Trophoblast cell (in vitro differentiated cells and primary cell): ENCODE results near the gene LAMP1.

Experiments
- DNase-seq, 2 donors: peaks; one replicate each; pipeline ENCODE4 v3.0.0-alpha.2; 2016
- H2AFZ ChIP-seq: 2 replicates; pipeline ENCODE4 v1.6.1; 2013; ENCODE audit warnings: low read length, moderate library complexity, mild to moderate bottlenecking; ENCODE audit not compliant: insufficient read depth, poor library complexity
- H2AK5ac ChIP-seq: 2 replicates; pipeline ENCODE4 v1.6.1; 2013; ENCODE audit warnings: mild to moderate bottlenecking, low read length
- H2BK120ac ChIP-seq: 2 replicates; pipeline ENCODE4 v1.6.1; 2013; ENCODE audit warnings: low read length, mild to moderate bottlenecking, moderate library complexity; ENCODE audit not compliant: insufficient read depth, poor library complexity
- H2BK12ac ChIP-seq: 2 replicates; pipeline ENCODE4 v1.6.1; 2013; ENCODE audit warnings: mild to moderate bottlenecking, low read length, moderate library complexity
- H2BK5ac ChIP-seq: 2 replicates; pipeline ENCODE4 v1.6.1; 2013; ENCODE audit warnings: low read length, low read depth, moderate library complexity, mild to moderate bottlenecking; ENCODE audit not compliant: poor library complexity
- H3K14ac ChIP-seq: 2 replicates; pipeline ENCODE4 v1.6.1; 2013; ENCODE audit warnings: mild to moderate bottlenecking, low read length
- H3K18ac ChIP-seq: 2 replicates; pipeline ENCODE4 v1.6.1; 2013; ENCODE audit warnings: mild to moderate bottlenecking, low read length
- H3K23ac ChIP-seq: 2 replicates; pipeline ENCODE4 v1.6.1; 2013; ENCODE audit warnings: low read length
- H3K27ac ChIP-seq: 2 replicates; pipeline ENCODE4 v1.5.1; 2013; ENCODE audit warnings: low read depth, mild to moderate bottlenecking, inconsistent platforms, low read length, moderate library complexity
- H3K27me3 ChIP-seq: 2 replicates; pipeline ENCODE4 v1.6.1; 2013; ENCODE audit warnings: inconsistent platforms, mild to moderate bottlenecking, low read length, moderate library complexity; ENCODE audit not compliant: insufficient read depth
- H3K36me3 ChIP-seq, 2 experiments: 1 replicate in 1 of 2; 2 replicates in 1 of 2; pipeline ENCODE4 v1.6.1; 2013; ENCODE audit warnings: low read length in 2 of 2, mild to moderate bottlenecking in 2 of 2, moderate library complexity in 1 of 2; ENCODE audit not compliant: insufficient read depth in 2 of 2, control insufficient read depth in 1 of 2
- H3K4ac ChIP-seq: 2 replicates; pipeline ENCODE4 v1.6.1; 2013; ENCODE audit warnings: low read depth, mild to moderate bottlenecking, low read length, moderate library complexity
- H3K4me1 ChIP-seq, 2 experiments: 1 replicate in 1 of 2; 2 replicates in 1 of 2; pipeline ENCODE4 v1.6.1; 2013; ENCODE audit warnings: low read length in 2 of 2, mild to moderate bottlenecking in 2 of 2, moderate library complexity in 1 of 2; ENCODE audit not compliant: insufficient read depth in 2 of 2, control insufficient read depth in 1 of 2
- H3K4me2 ChIP-seq: 2 replicates; pipeline ENCODE4 v1.6.1; 2013; ENCODE audit warnings: inconsistent platforms, mild to moderate bottlenecking, low read length, moderate library complexity
- H3K4me3 ChIP-seq: 2 replicates; pipeline ENCODE4 v1.5.1; 2013; ENCODE audit warnings: mild to moderate bottlenecking, low read depth, low read length, inconsistent platforms
- H3K79me1 ChIP-seq: one replicate; pipeline ENCODE4 v1.6.1; 2013; ENCODE audit warnings: low read length
- H3K79me2 ChIP-seq: 2 replicates; pipeline ENCODE4 v1.6.1; 2013; ENCODE audit warnings: low read length, mild to moderate bottlenecking; ENCODE audit not compliant: control insufficient read depth, insufficient read depth, poor library complexity
- H3K9ac ChIP-seq: 2 replicates; pipeline ENCODE4 v1.6.1; 2013; ENCODE audit warnings: mild to moderate bottlenecking, low read length
- H3K9me3 ChIP-seq: 2 replicates; pipeline ENCODE4 v1.6.1; 2013; ENCODE audit warnings: low read depth, mild to moderate bottlenecking, control low read depth, inconsistent platforms, low read length; ENCODE audit not compliant: insufficient read depth
- H4K12ac ChIP-seq: 2 replicates; pipeline ENCODE4 v1.6.1; 2013; ENCODE audit warnings: low read depth, mild to moderate bottlenecking, low read length, moderate library complexity
- H4K8ac ChIP-seq: 2 replicates; pipeline ENCODE4 v1.6.1; 2013; ENCODE audit warnings: low read depth, mild to moderate bottlenecking, low read length, moderate library complexity
- H4K91ac ChIP-seq: one replicate; pipeline ENCODE4 v1.6.1; 2013; ENCODE audit warnings: low read depth, mild to moderate bottlenecking, low read length, moderate library complexity
- WGBS: extraction: QIAGEN DNeasy Blood & Tissue Kit; methylation state at CpG from one replicate; pipeline ENCODE4 v1.1.7; 2013; ENCODE audit warnings: missing lambda C conversion rate; ENCODE audit not compliant: insufficient read length, insufficient coverage; ENCODE audit errors: extremely low coverage; 5-methylcytosine and 5-hydroxymethylcytosine counted together

LAMP1 gene

GRCh38 chr13:113329656-113330312, 32.7 kb downstream of the LAMP1 start:
- H3K14ac ChIP-seq = no peak overlapping the region
- no peak overlapping the region for H2BK12ac ChIP-seq
- no peaks in the 10 kb centered on the region for H3K79me1 ChIP-seq
- H4K12ac ChIP-seq = no peak overlapping the region
- H3K27me3 ChIP-seq = no peaks in the 10 kb centered on the region
- no peak overlapping the region for H4K91ac ChIP-seq
- no peak overlapping the region for H3K18ac ChIP-seq
- WGBS = no CpG with 5 or more reads among the region's 22 CpGs
- no peak overlapping the region for H3K27ac ChIP-seq
- H3K4me1 ChIP-seq = peaks cover 6 to 9% of the 10 kb centered on the region in 2 experiments
- no peak overlapping the region for H3K4me3 ChIP-seq
- H3K23ac ChIP-seq = no peak overlapping the region
- no peaks in the 10 kb centered on the region for H3K79me2 ChIP-seq
- DNase-seq = no peak
- H4K8ac ChIP-seq = no peak overlapping the region
- H3K4me2 ChIP-seq = no peak overlapping the region
- no peak overlapping the region for H2BK5ac ChIP-seq
- H2BK120ac ChIP-seq = no peak overlapping the region
- peaks cover 3% of the 10 kb centered on the region for H3K9me3 ChIP-seq
- no peak overlapping the region for H3K4ac ChIP-seq
- H2AK5ac ChIP-seq = no peak overlapping the region
- H3K9ac ChIP-seq = no peak overlapping the region
- no peak overlapping the region for H2AFZ ChIP-seq
- peaks cover 6 to 11% of the 10 kb centered on the region in 2 experiments for H3K36me3 ChIP-seq

DNA sequence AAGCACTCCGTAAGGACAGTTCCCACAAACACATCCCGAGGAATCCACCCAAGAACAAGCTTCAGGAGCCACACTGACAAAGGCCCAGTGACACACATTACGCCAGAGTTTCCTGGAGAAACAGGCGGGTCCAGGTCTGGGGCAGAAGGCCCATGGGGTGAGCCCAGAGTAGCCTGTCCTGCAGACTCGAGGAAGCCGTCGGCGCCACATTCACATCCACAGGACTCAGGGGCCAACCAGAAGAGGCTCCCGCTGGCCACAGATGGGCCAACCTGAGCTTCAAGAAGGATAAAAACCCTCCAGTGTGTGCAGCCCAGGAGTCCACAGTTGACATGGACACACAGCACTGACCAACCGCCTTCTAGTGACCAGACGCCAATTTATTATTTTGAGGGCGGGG, 35.6 kb downstream of the LAMP1 start:
- no peak overlapping the region for H3K23ac ChIP-seq
- H3K18ac ChIP-seq = no peak overlapping the region
- H2BK120ac ChIP-seq = no peak overlapping the region
- no peaks in the 10 kb centered on the region for H3K27me3 ChIP-seq
- no peak overlapping the region for H3K9ac ChIP-seq
- no peak overlapping the region for H4K8ac ChIP-seq
- no peak overlapping the region for H3K4me3 ChIP-seq
- no peaks in the 10 kb centered on the region for H3K79me2 ChIP-seq
- no peak overlapping the region for H3K4ac ChIP-seq
- H4K91ac ChIP-seq = no peak overlapping the region
- no peak overlapping the region for H2AFZ ChIP-seq
- no peak for DNase-seq
- no peak overlapping the region for H4K12ac ChIP-seq
- peaks cover 6 to 9% of the 10 kb centered on the region in 2 experiments for H3K4me1 ChIP-seq
- H2BK5ac ChIP-seq = no peak overlapping the region
- peaks cover 3% of the 10 kb centered on the region for H3K9me3 ChIP-seq
- H3K79me1 ChIP-seq = no peaks in the 10 kb centered on the region
- no peak overlapping the region for H2BK12ac ChIP-seq
- no peak overlapping the region for H2AK5ac ChIP-seq
- H3K36me3 ChIP-seq = peaks cover 0 to under 1% of the 10 kb centered on the region in 2 experiments
- H3K4me2 ChIP-seq = no peak overlapping the region
- no peak overlapping the region for H3K14ac ChIP-seq
- no CpG with 5 or more reads among the region's 12 CpGs for WGBS
- H3K27ac ChIP-seq = no peak overlapping the region

DNA sequence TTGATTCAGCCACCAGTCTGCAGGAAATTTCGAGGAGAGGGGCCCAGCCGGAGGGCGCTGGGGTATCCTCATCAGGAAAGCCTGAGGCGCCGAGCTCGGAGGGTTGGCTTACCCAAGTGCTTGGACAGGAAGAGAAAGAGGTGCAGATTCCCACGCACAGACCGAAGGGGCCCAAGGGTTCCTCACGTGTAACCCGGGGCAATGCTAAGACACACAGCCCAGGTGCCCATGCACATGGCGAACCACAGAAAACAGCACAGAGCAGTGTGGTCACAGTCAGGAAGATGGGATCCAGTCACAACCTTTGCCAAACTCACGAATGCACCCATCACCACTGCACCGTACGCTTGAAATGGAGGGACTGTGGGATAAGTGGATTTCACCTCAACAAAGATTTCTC, 36.0 kb downstream of the LAMP1 start:
- Histone ChIP-seq H3K18ac (no peak overlapping the region), H3K9me3 (peaks cover 5% of the 10 kb centered on the region), H3K4me1 (peaks cover 6 to 9% of the 10 kb centered on the region in 2 experiments), H3K14ac (no peak overlapping the region), H3K4ac (no peak overlapping the region), H3K9ac (no peak overlapping the region), H4K12ac (no peak overlapping the region), H2AK5ac (no peak overlapping the region), H2BK120ac (no peak overlapping the region), H3K4me3 (no peak overlapping the region), H3K36me3 (peaks cover 0 to 2% of the 10 kb centered on the region in 2 experiments), H3K4me2 (no peak overlapping the region), H4K91ac (no peak overlapping the region), H3K79me1 (no peaks in the 10 kb centered on the region), H4K8ac (no peak overlapping the region), H3K27me3 (no peaks in the 10 kb centered on the region), H3K79me2 (no peaks in the 10 kb centered on the region), H3K23ac (no peak overlapping the region), H2AFZ (no peak overlapping the region), H3K27ac (no peak overlapping the region), H2BK5ac (no peak overlapping the region), H2BK12ac (no peak overlapping the region)
- DNase-seq = no peak
- no CpG with 5 or more reads among the region's 14 CpGs for WGBS

DNA sequence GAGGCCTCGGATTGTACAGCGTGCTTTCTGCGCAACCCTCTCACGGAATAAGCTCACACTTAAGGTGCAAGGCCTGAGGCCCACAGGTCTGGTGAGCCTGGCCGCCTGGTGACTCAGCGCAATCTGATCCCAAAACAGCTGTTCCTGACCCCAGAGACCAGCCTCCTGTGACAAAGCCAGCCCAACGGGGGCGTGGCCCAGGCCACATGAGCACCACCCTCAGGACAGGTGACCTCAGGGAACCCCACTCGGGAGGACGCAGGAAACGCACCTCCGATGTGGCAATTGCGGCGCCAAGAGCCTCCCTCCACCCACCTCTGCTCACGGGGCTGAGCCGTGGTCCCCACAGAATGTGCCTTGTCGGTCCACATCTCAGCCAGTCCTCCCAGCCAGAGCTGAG, 40.5 kb downstream of the LAMP1 start:
- H3K36me3 ChIP-seq = peaks cover 0 to 2% of the 10 kb centered on the region in 2 experiments

More for the DNA sequence above, 40.5 kb downstream of the LAMP1 start:
- H4K12ac ChIP-seq = no peak overlapping the region
- WGBS = no CpG with 5 or more reads among the region's 17 CpGs
- no peak overlapping the region for H3K4ac ChIP-seq
- H2BK120ac ChIP-seq = no peak overlapping the region
- no peak overlapping the region for H2AFZ ChIP-seq
- H2AK5ac ChIP-seq = no peak overlapping the region
- no peak overlapping the region for H3K4me2 ChIP-seq
- no peak overlapping the region for H3K18ac ChIP-seq
- H3K23ac ChIP-seq = no peak overlapping the region
- no peaks in the 10 kb centered on the region for H3K4me1 ChIP-seq
- no peaks in the 10 kb centered on the region for H3K27me3 ChIP-seq
- peaks cover 2% of the 10 kb centered on the region for H3K9me3 ChIP-seq
- H3K14ac ChIP-seq = no peak overlapping the region
- H4K8ac ChIP-seq = no peak overlapping the region
- H2BK5ac ChIP-seq = no peak overlapping the region
- no peak overlapping the region for H3K9ac ChIP-seq
- H4K91ac ChIP-seq = no peak overlapping the region
- no peak for DNase-seq
- H3K79me1 ChIP-seq = no peaks in the 10 kb centered on the region
- no peaks in the 10 kb centered on the region for H3K79me2 ChIP-seq
- no peak overlapping the region for H3K4me3 ChIP-seq
- H2BK12ac ChIP-seq = no peak overlapping the region
- no peak overlapping the region for H3K27ac ChIP-seq
